GM23338 (cell line): ENCODE data around the gene CNTNAP5.

Source experiments
- CREB1 ChIP-seq: fragments of 250-450 bp; sonication (Bioruptor Pico); IDR thresholded peaks from 2 replicates; pipeline ENCODE4 v1.5.0; 2020; ENCODE audit warnings: low read depth, mild to moderate bottlenecking, moderate library complexity
- EZH2 ChIP-seq: fragments of 200-600 bp; sonication (generic); IDR thresholded peaks from one replicate; pipeline ENCODE4 v1.8.0; 2017; ENCODE audit warnings: antibody characterized with exemption, mild to moderate bottlenecking, low read depth; ENCODE audit not compliant: unreplicated experiment
- NANOG ChIP-seq: IDR thresholded peaks from 2 replicates; pipeline ENCODE4 v1.6.1; 2016; ENCODE audit warnings: antibody characterized with exemption, borderline replicate concordance
- POLR2AphosphoS5 ChIP-seq: IDR thresholded peaks from 2 replicates; pipeline ENCODE4 v1.6.1; 2016; ENCODE audit warnings: antibody characterized with exemption, low read depth
- ZNF114 ChIP-seq: fragments of 250-450 bp; sonication (Bioruptor Pico); IDR thresholded peaks from 2 replicates; pipeline ENCODE4 v1.5.0; 2020; ENCODE audit warnings: mild to moderate bottlenecking, moderate library complexity
- ZNF331 ChIP-seq: fragments of 250-450 bp; sonication (Bioruptor Pico); IDR thresholded peaks from 2 replicates; pipeline ENCODE4 v1.5.0; 2020; ENCODE audit warnings: low read depth, mild to moderate bottlenecking, moderate library complexity
- TF ChIP-seq, protein P1 (sequence below), 2 experiments: fragments of 200-600 bp in 1 of 2; sonication (generic) in 1 of 2; conservative IDR thresholded peaks; 2 replicates each; pipeline versions ENCODE4 v1.5.1 to v1.6.1; 2016 to 2017; ENCODE audit warnings: antibody characterized with exemption in 2 of 2, low read depth in 2 of 2, mild to moderate bottlenecking in 2 of 2, moderate library complexity in 1 of 2

DNA sequence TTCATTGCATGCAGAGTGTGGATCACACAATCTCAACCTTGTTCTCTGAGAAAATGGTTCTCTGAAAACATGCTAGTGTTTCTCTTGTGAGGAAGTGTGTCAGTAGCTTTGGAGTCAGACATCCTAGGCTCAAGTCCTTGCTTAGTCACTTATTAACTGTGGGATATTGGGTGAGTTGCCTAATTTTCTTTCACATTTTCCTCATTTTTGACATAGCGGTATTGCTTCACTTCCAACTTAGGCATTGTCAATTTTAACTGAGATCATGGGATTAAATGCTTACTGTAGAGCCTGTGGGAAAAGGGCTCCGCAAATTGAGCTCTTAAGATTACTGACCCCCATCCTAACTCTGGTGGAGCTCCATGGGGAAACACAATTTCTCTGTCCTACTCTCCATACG lies 622.2 kb downstream of the CNTNAP5 start:
- TF ChIP-seq EZH2 = no peak
- TF ChIP-seq, protein P1, sequence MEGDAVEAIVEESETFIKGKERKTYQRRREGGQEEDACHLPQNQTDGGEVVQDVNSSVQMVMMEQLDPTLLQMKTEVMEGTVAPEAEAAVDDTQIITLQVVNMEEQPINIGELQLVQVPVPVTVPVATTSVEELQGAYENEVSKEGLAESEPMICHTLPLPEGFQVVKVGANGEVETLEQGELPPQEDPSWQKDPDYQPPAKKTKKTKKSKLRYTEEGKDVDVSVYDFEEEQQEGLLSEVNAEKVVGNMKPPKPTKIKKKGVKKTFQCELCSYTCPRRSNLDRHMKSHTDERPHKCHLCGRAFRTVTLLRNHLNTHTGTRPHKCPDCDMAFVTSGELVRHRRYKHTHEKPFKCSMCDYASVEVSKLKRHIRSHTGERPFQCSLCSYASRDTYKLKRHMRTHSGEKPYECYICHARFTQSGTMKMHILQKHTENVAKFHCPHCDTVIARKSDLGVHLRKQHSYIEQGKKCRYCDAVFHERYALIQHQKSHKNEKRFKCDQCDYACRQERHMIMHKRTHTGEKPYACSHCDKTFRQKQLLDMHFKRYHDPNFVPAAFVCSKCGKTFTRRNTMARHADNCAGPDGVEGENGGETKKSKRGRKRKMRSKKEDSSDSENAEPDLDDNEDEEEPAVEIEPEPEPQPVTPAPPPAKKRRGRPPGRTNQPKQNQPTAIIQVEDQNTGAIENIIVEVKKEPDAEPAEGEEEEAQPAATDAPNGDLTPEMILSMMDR (conservative IDR thresholded peaks at IDR 0.05; ENCODE audit: low read depth in 2 of 2) = no peak
- TF ChIP-seq POLR2AphosphoS5 = no peak
- TF ChIP-seq ZNF331 (CRISPR knock-in tag) = no peak
- TF ChIP-seq NANOG = no peak
- no peak for TF ChIP-seq CREB1 (CRISPR knock-in tag)
- TF ChIP-seq ZNF114 (CRISPR knock-in tag) = no peak
